Panc1 (cell line): ENCODE data around the gene ETV7. TPM values are rescaled to one million over a fixed set of nuclear protein-coding genes. Genes with fewer than 3 reads are reported as not detected.

Experiments used
- ATAC-seq: fragments of 200-7000 bp; cut with Tn5 transposase; 2 replicates; pipeline ENCODE4 v1.9.1; 2020; ENCODE audit warnings: mild to moderate bottlenecking, moderate library complexity
- BruUV-seq: library from RNA; stranded (reverse); fragments of 400-500 nt; replicated peaks from 2 replicates; lab custom pipeline; 2021; lab: Mats Ljungman, UMichigan
- CTCF ChIA-PET: fragments of 300-600 bp; sonication (Branson Sonifier 250); formaldehyde crosslinking; loops from one replicate; lab custom pipeline; 2022; ENCODE audit warnings: antibody characterized with exemption; lab: Charles Lee
- POLR2A ChIA-PET: fragments of 300-600 bp; sonication (Branson Sonifier 250); formaldehyde crosslinking; loops from one replicate; lab custom pipeline; 2022; ENCODE audit warnings: antibody characterized with exemption; lab: Charles Lee
- DNase-seq: peaks from one replicate; pipeline ENCODE4 v3.0.0-alpha.2; 2010; ENCODE audit warnings: low read depth, low spot score
- H3K27ac ChIP-seq: 2 replicates; pipeline ENCODE4 v1.5.1; 2011; ENCODE audit warnings: mild to moderate bottlenecking, low read length, inconsistent platforms
- H3K27me3 ChIP-seq: fragments of 200-500 bp; sonication (Bioruptor generic); 2 replicates; pipeline ENCODE4 v1.6.0; 2014; ENCODE audit warnings: low read length, inconsistent platforms; ENCODE audit not compliant: control insufficient read depth, insufficient read depth
- H3K36me3 ChIP-seq: fragments of 200-500 bp; sonication (Bioruptor generic); 2 replicates; pipeline ENCODE4 v1.5.1; 2014; ENCODE audit warnings: inconsistent platforms, mild to moderate bottlenecking, low read length, moderate library complexity; ENCODE audit not compliant: control insufficient read depth, insufficient read depth
- H3K4me1 ChIP-seq: 2 replicates; pipeline ENCODE4 v1.5.1; 2011; ENCODE audit warnings: inconsistent platforms, mild to moderate bottlenecking, low read length, moderate library complexity; ENCODE audit not compliant: control insufficient read depth, insufficient read depth
- H3K4me3 ChIP-seq, 2 experiments: 2 replicates each; pipeline ENCODE4 v1.5.1; 2011 to 2012; ENCODE audit warnings: low read depth in 2 of 2, low read length in 2 of 2, mild to moderate bottlenecking in 2 of 2, inconsistent platforms in 1 of 2, moderate library complexity in 1 of 2
- H3K9me3 ChIP-seq: fragments of 200-500 bp; sonication (Bioruptor generic); 2 replicates; pipeline ENCODE4 v1.5.1; 2014; ENCODE audit warnings: low read depth, mild to moderate bottlenecking, inconsistent platforms, low read length, moderate library complexity; ENCODE audit not compliant: control insufficient read depth, insufficient read depth
- CTCF ChIP-seq: fragments of 450-650 bp; IDR thresholded peaks from 2 replicates; pipeline ENCODE4 v1.5.1; 2017; ENCODE audit warnings: mild to moderate bottlenecking
- POLR2AphosphoS5 ChIP-seq: IDR thresholded peaks from 2 replicates; pipeline ENCODE4 v1.6.1; 2012; ENCODE audit warnings: mild to moderate bottlenecking, low read depth, low read length, moderate library complexity
- REST ChIP-seq, 2 experiments: IDR thresholded peaks; 2 replicates each; pipeline ENCODE4 v1.6.1; 2011 to 2012; ENCODE audit warnings: low read depth in 2 of 2, control low read depth in 1 of 2, low read length in 1 of 2, mild to moderate bottlenecking in 1 of 2, moderate library complexity in 1 of 2; ENCODE audit not compliant: insufficient read depth in 1 of 2
- SIN3A ChIP-seq: IDR thresholded peaks from 2 replicates; pipeline ENCODE4 v1.6.1; 2012; ENCODE audit warnings: low read depth, mild to moderate bottlenecking, low read length, moderate library complexity, borderline replicate concordance; ENCODE audit not compliant: insufficient read depth
- TCF7L2 ChIP-seq: IDR thresholded peaks from 2 replicates; pipeline ENCODE4 v1.6.1; 2011; ENCODE audit warnings: mild to moderate bottlenecking, low read depth, low read length, inconsistent platforms
- in situ Hi-C: cut with HindIII; loops from 2 replicates; pipeline ENCODE4 v1.10.0; 2016; ENCODE audit warnings: low sequenced_read_pairs, low pct_unique_long_range_greater_than_20kb
- intact Hi-C: fragments of 100-400 bp; cut with micrococcal nuclease; formaldehyde crosslinking; loops from one replicate; pipeline ENCODE4 v1.10.0; 2022; ENCODE audit not compliant: unreplicated experiment
- total RNA-seq: library from RNA; stranded (reverse); gene quantifications from one replicate; pipeline ENCODE4 v1.2.1, GENCODE V29; 2021; ENCODE audit not compliant: unreplicated experiment

ETV7 gene
- total RNA-seq, 1 experiment from 2014 or later, result 2.0 TPM

- POLR2A ChIA-PET, result interaction anchor here (0.5 kb wide), 1 partner anchor 60 kb away, joined by 3 read pairs; no protein-coding TSS in a partner anchor
- CTCF ChIA-PET, result no interaction called here
- Histone ChIP-seq H3K9me3 (no peaks in the 10 kb centered on the region), H3K4me3 (no peak overlapping the region), H3K27me3 (no peaks in the 10 kb centered on the region), H3K4me1 (no peaks in the 10 kb centered on the region), H3K36me3 (no peaks in the 10 kb centered on the region), H3K27ac (no peak overlapping the region)
- BruUV-seq, result no TSS peak
- intact Hi-C loops, result no loop called here
- ATAC-seq, result no peak
- in situ Hi-C loops, result no loop called here
- no peak for TF ChIP-seq CTCF
- no peak for TF ChIP-seq POLR2AphosphoS5
- TF ChIP-seq REST (IDR thresholded peaks at IDR 0.05; ENCODE audit: insufficient read depth in 1 of 2, low read depth in 2 of 2, low read length in 1 of 2), result no peak
- TF ChIP-seq TCF7L2, result no peak
- no peak for TF ChIP-seq SIN3A
- DNase-seq, result no peak
These were observed 5.7 kb downstream of the ETV7 start for GRCh38 chr6:36381502-36382389.

- BruUV-seq, result no TSS peak
- intact Hi-C loops, result no loop called here
- no peak for TF ChIP-seq REST (IDR thresholded peaks at IDR 0.05; ENCODE audit: insufficient read depth in 1 of 2, low read depth in 2 of 2, low read length in 1 of 2)
- TF ChIP-seq SIN3A, result no peak
- no peak for TF ChIP-seq POLR2AphosphoS5
- no peak for TF ChIP-seq TCF7L2
- no peak for TF ChIP-seq CTCF
- ChIA-PET POLR2A (no interaction called here), CTCF (no interaction called here)
- in situ Hi-C loops, result no loop called here
- no peak overlapping the region for H3K4me3 ChIP-seq
- H3K9me3 ChIP-seq, result no peaks in the 10 kb centered on the region
- no peaks in the 10 kb centered on the region for H3K27me3 ChIP-seq
- DNase-seq, result no peak
- no peak for ATAC-seq
- H3K4me1 ChIP-seq, result no peaks in the 10 kb centered on the region
- H3K27ac ChIP-seq, result no peak overlapping the region
- H3K36me3 ChIP-seq, result no peaks in the 10 kb centered on the region
These were observed 7.3 kb downstream of the ETV7 start for GRCh38 chr6:36380166-36380565.
